Loucy (cell line): ENCODE measurements around the gene MIEF1.
A peak's percentile ranks its signal among the peaks of the same experiment; 100 is the strongest.
"Not testable (repeated sequence)": the region's sequence is repeated elsewhere in the genome, so short reads cannot be mapped to it uniquely, and the experiment has no call there.

Experiments used
- H2AFZ ChIP-seq: fragments of 200-600 bp; sonication (generic); 2 replicates; pipeline ENCODE4 v1.6.0; 2016; ENCODE audit warnings: antibody characterized with exemption, mild to moderate bottlenecking, low read length, moderate library complexity
- H3F3A ChIP-seq: fragments of 200-600 bp; 2 replicates; pipeline ENCODE4 v1.6.0; 2016; ENCODE audit warnings: antibody characterized with exemption, low read depth, mild to moderate bottlenecking
- H3K27me3 ChIP-seq: fragments of 200-600 bp; sonication (generic); 2 replicates; pipeline ENCODE4 v1.6.1; 2014; ENCODE audit warnings: low read length, mild to moderate bottlenecking; ENCODE audit not compliant: insufficient read depth, poor library complexity, severe bottlenecking
- H3K36me3 ChIP-seq: fragments of 200-600 bp; sonication (generic); 2 replicates; pipeline ENCODE4 v1.6.1; 2016; ENCODE audit warnings: low read length; ENCODE audit not compliant: insufficient read depth
- H3K4me1 ChIP-seq: fragments of 200-600 bp; sonication (generic); 2 replicates; pipeline ENCODE4 v1.5.1; 2014; ENCODE audit warnings: low read length, mild to moderate bottlenecking; ENCODE audit not compliant: insufficient read depth, poor library complexity, severe bottlenecking
- H3K4me2 ChIP-seq: fragments of 200-600 bp; sonication (generic); 2 replicates; pipeline ENCODE4 v1.6.0; 2014; ENCODE audit warnings: antibody characterized with exemption, low read length, low read depth, mild to moderate bottlenecking; ENCODE audit not compliant: poor library complexity, severe bottlenecking
- H3K4me3 ChIP-seq: fragments of 200-600 bp; sonication (generic); 2 replicates; pipeline ENCODE4 v1.5.1; 2014; ENCODE audit warnings: low read length, mild to moderate bottlenecking, mixed read lengths; ENCODE audit not compliant: poor library complexity, severe bottlenecking
- H3K79me2 ChIP-seq: fragments of 200-600 bp; sonication (generic); 2 replicates; pipeline ENCODE4 v1.6.1; 2014; ENCODE audit warnings: low read length; ENCODE audit not compliant: insufficient read depth
- H3K9ac ChIP-seq: fragments of 200-600 bp; sonication (generic); 2 replicates; pipeline ENCODE4 v1.6.0; 2014; ENCODE audit warnings: mild to moderate bottlenecking, low read depth, low read length, moderate library complexity; ENCODE audit not compliant: poor library complexity, severe bottlenecking
- H3K9me2 ChIP-seq: fragments of 200-600 bp; sonication (generic); replicated peaks from 2 replicates; pipeline ENCODE4 v1.6.1; 2016; ENCODE audit warnings: low read depth, low read length, mixed read lengths
- H3K9me3 ChIP-seq: fragments of 200-600 bp; sonication (generic); 2 replicates; pipeline ENCODE4 v1.6.1; 2014; ENCODE audit warnings: mild to moderate bottlenecking, antibody characterized with exemption, low read length, low read depth; ENCODE audit not compliant: insufficient read depth
- H4K20me1 ChIP-seq: fragments of 200-600 bp; sonication (generic); 2 replicates; pipeline ENCODE4 v1.6.0; 2014; ENCODE audit warnings: antibody characterized with exemption, low read length, mild to moderate bottlenecking; ENCODE audit not compliant: insufficient read depth, poor library complexity, severe bottlenecking
- EZH2phosphoT487 ChIP-seq: fragments of 200-600 bp; IDR thresholded peaks from 2 replicates; pipeline ENCODE4 v1.6.1; 2018; ENCODE audit warnings: antibody characterized with exemption, mild to moderate bottlenecking, moderate library complexity, borderline replicate concordance
- TF ChIP-seq, protein P1 (sequence below): fragments of 200-600 bp; sonication (generic); conservative IDR thresholded peaks from 2 replicates; pipeline ENCODE4 v1.5.1; 2014; ENCODE audit warnings: mild to moderate bottlenecking, antibody characterized with exemption, low read length

Gene MIEF1

DNA sequence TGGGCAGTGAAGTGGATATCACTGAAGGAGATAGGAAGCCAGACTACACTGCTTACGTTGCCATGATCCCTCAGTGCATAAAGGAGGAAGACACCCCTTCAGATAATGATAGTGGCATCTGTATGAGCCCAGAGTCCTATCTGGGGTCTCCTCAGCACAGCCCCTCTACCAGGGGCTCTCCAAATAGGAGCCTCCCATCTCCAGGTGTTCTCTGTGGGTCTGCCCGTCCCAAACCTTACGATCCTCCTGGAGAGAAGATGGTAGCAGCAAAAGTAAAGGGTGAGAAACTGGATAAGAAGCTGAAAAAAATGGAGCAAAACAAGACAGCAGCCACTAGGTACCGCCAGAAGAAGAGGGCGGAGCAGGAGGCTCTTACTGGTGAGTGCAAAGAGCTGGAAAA lies 20.0 kb downstream of the MIEF1 start:
- not testable (repeated sequence) for H2AFZ ChIP-seq, H3K9me2 ChIP-seq, H3K9me3 ChIP-seq
- Histone ChIP-seq H3K36me3 (peaks cover 45% of the 10 kb centered on the region), H3K9ac (peak overlapping the region; percentile 100), H3K4me2 (peak overlapping the region; percentile 95), H3K79me2 (peaks cover 87% of the 10 kb centered on the region), H3K4me1 (peaks cover 37% of the 10 kb centered on the region), H3F3A (peaks cover 19% of the 10 kb centered on the region), H3K27me3 (peaks cover 13% of the 10 kb centered on the region), H4K20me1 (peaks cover 62% of the 10 kb centered on the region), H3K4me3 (peak overlapping the region; percentile 99)

DNA sequence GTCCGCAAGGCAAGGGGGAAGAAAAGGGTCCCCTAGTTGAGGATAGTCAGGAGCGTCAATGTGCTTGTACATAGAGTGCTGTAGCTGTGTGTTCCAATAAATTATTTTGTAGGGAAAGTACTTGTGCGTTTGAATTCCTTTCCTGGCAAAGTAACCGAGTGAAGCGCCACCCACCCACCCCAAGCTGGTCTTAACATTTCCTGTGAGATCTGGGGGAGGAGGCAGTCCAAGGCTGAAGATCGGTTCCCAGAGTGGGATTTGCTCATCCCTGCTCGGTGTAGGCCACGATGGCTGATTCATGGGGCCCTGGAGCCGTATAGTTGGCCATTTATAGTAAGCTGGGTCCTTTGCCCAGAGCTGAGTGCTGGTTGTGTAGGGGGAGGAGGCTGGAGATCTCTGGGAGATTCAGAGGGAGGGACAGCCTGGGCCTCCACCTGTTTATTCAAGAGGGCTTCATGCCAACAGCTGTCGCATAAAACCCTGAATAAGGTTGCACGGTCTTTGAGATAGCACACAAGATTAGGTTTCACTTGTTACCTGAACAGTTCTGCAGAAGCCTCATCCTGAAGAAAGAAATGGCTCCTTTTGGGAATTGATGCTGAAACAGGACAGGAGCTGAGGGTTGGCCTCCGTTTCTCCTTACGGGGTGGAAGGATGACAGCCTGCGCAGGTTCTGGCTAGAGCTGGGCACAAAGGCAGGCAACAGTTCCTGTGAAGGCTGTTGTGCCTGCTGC lies 20.6 kb downstream of the MIEF1 start:
- Histone ChIP-seq H2AFZ (no peak overlapping the region), H3K9ac (peak overlapping the region; percentile 100), H3K4me1 (peaks cover 41% of the 10 kb centered on the region), H3K27me3 (peaks cover 13% of the 10 kb centered on the region), H3K79me2 (peaks cover 90% of the 10 kb centered on the region), H3K4me2 (peak overlapping the region; percentile 95), H3K9me2 (no peaks in the 10 kb centered on the region), H4K20me1 (peaks cover 69% of the 10 kb centered on the region), H3K9me3 (no peaks in the 10 kb centered on the region), H3K36me3 (peaks cover 44% of the 10 kb centered on the region), H3K4me3 (peak overlapping the region; percentile 99), H3F3A (peaks cover 19% of the 10 kb centered on the region)
- TF ChIP-seq, protein P1, sequence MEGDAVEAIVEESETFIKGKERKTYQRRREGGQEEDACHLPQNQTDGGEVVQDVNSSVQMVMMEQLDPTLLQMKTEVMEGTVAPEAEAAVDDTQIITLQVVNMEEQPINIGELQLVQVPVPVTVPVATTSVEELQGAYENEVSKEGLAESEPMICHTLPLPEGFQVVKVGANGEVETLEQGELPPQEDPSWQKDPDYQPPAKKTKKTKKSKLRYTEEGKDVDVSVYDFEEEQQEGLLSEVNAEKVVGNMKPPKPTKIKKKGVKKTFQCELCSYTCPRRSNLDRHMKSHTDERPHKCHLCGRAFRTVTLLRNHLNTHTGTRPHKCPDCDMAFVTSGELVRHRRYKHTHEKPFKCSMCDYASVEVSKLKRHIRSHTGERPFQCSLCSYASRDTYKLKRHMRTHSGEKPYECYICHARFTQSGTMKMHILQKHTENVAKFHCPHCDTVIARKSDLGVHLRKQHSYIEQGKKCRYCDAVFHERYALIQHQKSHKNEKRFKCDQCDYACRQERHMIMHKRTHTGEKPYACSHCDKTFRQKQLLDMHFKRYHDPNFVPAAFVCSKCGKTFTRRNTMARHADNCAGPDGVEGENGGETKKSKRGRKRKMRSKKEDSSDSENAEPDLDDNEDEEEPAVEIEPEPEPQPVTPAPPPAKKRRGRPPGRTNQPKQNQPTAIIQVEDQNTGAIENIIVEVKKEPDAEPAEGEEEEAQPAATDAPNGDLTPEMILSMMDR: no peak
- TF ChIP-seq EZH2phosphoT487: no peak

DNA sequence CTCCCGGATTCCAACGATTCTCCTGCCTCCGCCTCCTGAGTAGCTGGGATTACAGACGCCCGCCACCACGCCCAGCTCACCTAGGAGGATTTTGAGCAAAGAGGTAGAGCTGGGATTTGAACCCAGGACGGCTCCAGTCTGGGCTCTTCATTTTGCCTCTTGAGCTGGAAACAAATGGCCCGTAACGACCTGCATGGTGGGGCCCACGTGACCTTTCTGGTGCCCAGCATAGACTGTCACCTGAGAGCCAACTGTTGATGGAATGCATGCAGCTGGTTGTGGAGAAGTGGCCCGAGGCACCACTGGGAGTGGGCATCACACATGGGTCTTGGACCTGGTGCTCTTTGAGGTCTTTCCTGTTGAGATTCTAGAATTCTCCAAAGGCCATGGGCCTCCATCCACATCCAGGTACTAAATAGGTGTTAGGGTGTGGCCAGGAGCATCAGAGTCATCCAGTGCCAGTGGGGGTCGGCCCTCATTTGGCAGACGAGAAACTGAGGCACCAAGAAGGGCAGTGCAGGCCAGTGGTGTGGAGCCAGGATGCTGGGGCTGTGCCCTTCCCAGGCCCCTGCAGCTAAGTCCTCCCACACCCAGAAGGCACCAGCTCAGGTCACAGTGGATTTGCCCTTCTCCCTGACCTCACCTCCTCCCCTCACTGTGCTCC lies 22.1 kb downstream of the MIEF1 start:
- peak overlapping the region; percentile 1 for H3K9ac ChIP-seq
- H3K36me3 ChIP-seq: peaks cover 44% of the 10 kb centered on the region
- peaks cover 41% of the 10 kb centered on the region for H3K4me1 ChIP-seq
- H3K9me3 ChIP-seq: no peaks in the 10 kb centered on the region
- peaks cover 88% of the 10 kb centered on the region for H3K79me2 ChIP-seq
- no peak overlapping the region for H2AFZ ChIP-seq
- H3K9me2 ChIP-seq: no peaks in the 10 kb centered on the region
- peak overlapping the region; percentile 99 for H3K4me3 ChIP-seq
- peaks cover 19% of the 10 kb centered on the region for H3F3A ChIP-seq
- peaks cover 82% of the 10 kb centered on the region for H4K20me1 ChIP-seq
- TF ChIP-seq, protein P1: no peak
- no peak for TF ChIP-seq EZH2phosphoT487
- peaks cover 13% of the 10 kb centered on the region for H3K27me3 ChIP-seq
- H3K4me2 ChIP-seq: peak overlapping the region; percentile 95
